Measurements from ENCODE around the gene LRRC8A.

Gene LRRC8A

DNA sequence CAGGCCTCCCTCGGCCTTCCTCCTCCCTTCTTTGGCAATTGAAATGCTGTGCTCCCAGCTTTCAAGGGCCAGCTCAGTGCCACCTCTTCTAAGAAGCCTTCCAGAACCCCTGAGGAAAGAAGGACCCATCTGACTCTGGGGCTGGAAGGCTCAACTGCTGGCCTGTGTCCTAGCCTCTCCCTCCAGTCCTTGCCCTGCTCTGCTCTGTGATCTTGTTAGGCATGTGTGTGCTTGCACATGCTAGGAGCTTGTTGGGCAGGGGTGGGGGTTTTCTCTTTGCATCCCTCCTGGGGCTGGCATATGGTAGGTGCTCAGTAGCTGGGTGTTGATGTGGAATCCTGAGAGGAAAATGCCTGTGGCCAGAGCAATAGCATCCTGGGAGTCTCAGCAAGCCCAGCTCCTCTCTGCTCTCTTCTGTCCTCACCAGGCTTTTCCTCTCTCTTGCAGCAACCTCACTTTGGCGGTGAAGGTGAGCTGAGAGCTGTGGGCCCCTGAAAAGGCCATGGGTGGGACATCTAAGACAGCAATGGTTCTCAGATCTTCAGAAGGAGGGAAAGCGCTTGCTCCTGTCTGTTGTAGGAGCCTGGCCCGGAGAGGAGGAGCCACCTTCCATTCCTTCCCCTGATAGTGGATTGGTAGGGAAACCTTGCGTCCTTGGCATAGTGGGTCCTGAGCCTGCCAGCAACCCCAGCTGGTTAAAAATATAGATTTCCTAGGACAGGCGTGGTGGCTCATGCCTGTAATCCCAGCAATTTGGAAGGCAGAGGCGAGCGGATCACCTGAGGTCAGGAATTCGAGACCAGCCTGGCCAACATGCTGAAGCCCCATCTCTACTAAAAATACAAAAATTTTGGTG, 55.6 kb downstream of the LRRC8A start:
- Histone ChIP-seq H3K4me1 (ENCODE audit: insufficient read depth, low read length, severe bottlenecking) (no peaks in the 10 kb centered on the region), H3K4me2 (ENCODE audit: low read length) (no peak overlapping the region), H3K4me3 (ENCODE audit: low read depth, low read length, poor library complexity, severe bottlenecking) (no peak overlapping the region), H3K9me3 (ENCODE audit: low read length) (no peaks in the 10 kb centered on the region), H4K20me1 (ENCODE audit: insufficient read depth, low read length) (no peaks in the 10 kb centered on the region), H3K9me2 (ENCODE audit: low read depth, low read length) (no peaks in the 10 kb centered on the region), H3K27me3 (ENCODE audit: insufficient read depth, low read length) (no peaks in the 10 kb centered on the region), H2AFZ (ENCODE audit: low read length) (no peak overlapping the region), H3K27ac (ENCODE audit: low read depth, low read length, poor library complexity, severe bottlenecking) (no peak overlapping the region), H3K79me2 (ENCODE audit: insufficient read depth, low read length) (no peaks in the 10 kb centered on the region), H3F3A (ENCODE audit: insufficient read depth, low read length) (no peaks in the 10 kb centered on the region), H3K9ac (ENCODE audit: low read length) (no peak overlapping the region), H3K36me3 (ENCODE audit: insufficient read depth, low read length) (no peaks in the 10 kb centered on the region)
- TF ChIP-seq, protein P1, sequence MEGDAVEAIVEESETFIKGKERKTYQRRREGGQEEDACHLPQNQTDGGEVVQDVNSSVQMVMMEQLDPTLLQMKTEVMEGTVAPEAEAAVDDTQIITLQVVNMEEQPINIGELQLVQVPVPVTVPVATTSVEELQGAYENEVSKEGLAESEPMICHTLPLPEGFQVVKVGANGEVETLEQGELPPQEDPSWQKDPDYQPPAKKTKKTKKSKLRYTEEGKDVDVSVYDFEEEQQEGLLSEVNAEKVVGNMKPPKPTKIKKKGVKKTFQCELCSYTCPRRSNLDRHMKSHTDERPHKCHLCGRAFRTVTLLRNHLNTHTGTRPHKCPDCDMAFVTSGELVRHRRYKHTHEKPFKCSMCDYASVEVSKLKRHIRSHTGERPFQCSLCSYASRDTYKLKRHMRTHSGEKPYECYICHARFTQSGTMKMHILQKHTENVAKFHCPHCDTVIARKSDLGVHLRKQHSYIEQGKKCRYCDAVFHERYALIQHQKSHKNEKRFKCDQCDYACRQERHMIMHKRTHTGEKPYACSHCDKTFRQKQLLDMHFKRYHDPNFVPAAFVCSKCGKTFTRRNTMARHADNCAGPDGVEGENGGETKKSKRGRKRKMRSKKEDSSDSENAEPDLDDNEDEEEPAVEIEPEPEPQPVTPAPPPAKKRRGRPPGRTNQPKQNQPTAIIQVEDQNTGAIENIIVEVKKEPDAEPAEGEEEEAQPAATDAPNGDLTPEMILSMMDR (IDR thresholded peaks at IDR 0.05; ENCODE audit: low read length) = no peak
- TF ChIP-seq EZH2 (IDR thresholded peaks at IDR 0.05; ENCODE audit: borderline replicate concordance, low read length) = no peak

DNA sequence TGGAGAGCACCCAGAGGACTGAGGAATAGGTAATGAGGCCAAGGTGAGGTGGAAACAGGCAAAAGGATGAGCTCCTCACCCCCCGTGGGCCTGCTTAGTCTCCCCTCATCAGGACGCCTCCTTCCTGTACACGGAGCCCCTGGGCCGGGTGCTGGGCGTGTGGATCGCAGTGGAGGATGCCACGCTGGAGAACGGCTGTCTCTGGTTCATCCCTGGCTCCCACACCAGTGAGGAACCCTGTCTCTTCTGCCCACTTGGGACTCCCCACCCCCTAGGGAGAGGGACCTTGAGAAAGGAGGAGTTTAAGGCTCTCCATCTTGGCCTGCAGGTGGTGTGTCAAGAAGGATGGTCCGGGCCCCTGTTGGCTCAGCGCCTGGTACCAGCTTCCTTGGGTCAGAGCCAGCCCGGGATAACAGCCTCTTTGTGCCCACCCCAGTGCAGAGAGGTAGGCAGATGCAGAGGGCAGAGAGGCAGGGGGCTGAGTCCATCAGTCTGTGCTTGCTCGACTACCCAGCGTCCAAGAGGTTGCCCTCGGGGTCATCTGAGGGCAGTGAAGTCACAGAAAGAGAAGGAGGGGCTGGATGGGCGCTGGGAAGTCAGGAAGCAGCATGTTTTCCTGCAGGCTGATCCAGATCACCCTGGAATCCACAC, 58.5 kb downstream of the LRRC8A start:
- Histone ChIP-seq H3K9ac (ENCODE audit: low read length) (no peak overlapping the region), H3K27me3 (ENCODE audit: insufficient read depth, low read length) (no peaks in the 10 kb centered on the region), H4K20me1 (ENCODE audit: insufficient read depth, low read length) (no peaks in the 10 kb centered on the region), H3K9me2 (ENCODE audit: low read depth, low read length) (no peaks in the 10 kb centered on the region), H3K4me2 (ENCODE audit: low read length) (no peak overlapping the region), H3K4me3 (ENCODE audit: low read depth, low read length, poor library complexity, severe bottlenecking) (no peak overlapping the region), H3K79me2 (ENCODE audit: insufficient read depth, low read length) (no peaks in the 10 kb centered on the region), H3K4me1 (ENCODE audit: insufficient read depth, low read length, severe bottlenecking) (no peaks in the 10 kb centered on the region), H3K27ac (ENCODE audit: low read depth, low read length, poor library complexity, severe bottlenecking) (no peak overlapping the region), H3F3A (ENCODE audit: insufficient read depth, low read length) (no peaks in the 10 kb centered on the region), H3K36me3 (ENCODE audit: insufficient read depth, low read length) (no peaks in the 10 kb centered on the region), H3K9me3 (ENCODE audit: low read length) (no peaks in the 10 kb centered on the region), H2AFZ (ENCODE audit: low read length) (no peak overlapping the region)
- no peak for TF ChIP-seq EZH2 (IDR thresholded peaks at IDR 0.05; ENCODE audit: borderline replicate concordance, low read length)
- TF ChIP-seq, protein P1 (IDR thresholded peaks at IDR 0.05; ENCODE audit: low read length) = no peak

DNA sequence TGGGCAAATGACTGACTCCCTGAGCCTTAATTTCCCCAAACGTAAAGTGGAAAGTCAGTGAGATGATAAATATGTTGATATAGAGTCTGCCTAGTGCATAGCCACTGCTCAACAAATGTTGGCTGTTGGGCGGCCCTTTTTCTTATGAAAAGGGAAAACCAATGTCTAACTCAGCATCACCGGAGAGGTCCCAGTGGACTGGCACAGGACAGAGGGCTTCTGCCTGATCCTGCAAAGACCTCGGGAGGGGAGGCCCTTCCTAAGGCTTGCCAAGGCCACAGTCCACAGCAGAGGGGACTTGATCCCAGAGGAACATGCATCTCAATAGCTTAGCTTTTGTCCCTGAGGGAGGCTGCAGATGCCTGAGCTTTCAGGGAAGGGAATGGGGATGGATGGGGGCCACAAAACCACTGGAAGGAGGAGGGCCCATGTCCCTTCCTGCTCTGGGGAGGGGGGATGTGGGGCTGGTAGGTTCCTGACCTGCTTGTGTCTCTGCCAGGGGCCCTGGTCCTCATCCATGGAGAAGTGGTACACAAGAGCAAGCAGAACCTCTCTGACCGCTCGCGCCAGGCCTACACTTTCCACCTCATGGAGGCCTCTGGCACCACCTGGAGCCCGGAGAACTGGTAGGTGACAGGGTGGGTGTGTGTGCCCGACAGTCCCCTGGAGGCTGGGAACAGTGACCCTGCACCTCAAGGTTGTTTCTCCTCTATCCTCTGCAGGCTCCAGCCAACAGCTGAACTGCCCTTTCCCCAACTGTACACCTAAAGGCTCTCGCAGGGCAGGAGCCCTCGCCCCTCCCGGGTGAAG, 59.2 kb downstream of the LRRC8A start:
- H3K9me3 ChIP-seq (ENCODE audit: low read length) = no peaks in the 10 kb centered on the region
- TF ChIP-seq, protein P1 (IDR thresholded peaks at IDR 0.05; ENCODE audit: low read length) = no peak
- TF ChIP-seq EZH2 (IDR thresholded peaks at IDR 0.05; ENCODE audit: borderline replicate concordance, low read length) = no peak
- no peak overlapping the region for H3K9ac ChIP-seq (ENCODE audit: low read length)
- H3K36me3 ChIP-seq (ENCODE audit: insufficient read depth, low read length) = no peaks in the 10 kb centered on the region
- no peak overlapping the region for H3K27ac ChIP-seq (ENCODE audit: low read depth, low read length, poor library complexity, severe bottlenecking)
- no peak overlapping the region for H3K4me2 ChIP-seq (ENCODE audit: low read length)
- H3K4me1 ChIP-seq (ENCODE audit: insufficient read depth, low read length, severe bottlenecking) = peaks cover under 1% of the 10 kb centered on the region
- H3K4me3 ChIP-seq (ENCODE audit: low read depth, low read length, poor library complexity, severe bottlenecking) = no peak overlapping the region
- H3F3A ChIP-seq (ENCODE audit: insufficient read depth, low read length) = no peaks in the 10 kb centered on the region
- H2AFZ ChIP-seq (ENCODE audit: low read length) = no peak overlapping the region
- H3K79me2 ChIP-seq (ENCODE audit: insufficient read depth, low read length) = no peaks in the 10 kb centered on the region
- H3K27me3 ChIP-seq (ENCODE audit: insufficient read depth, low read length) = no peaks in the 10 kb centered on the region
- no peaks in the 10 kb centered on the region for H3K9me2 ChIP-seq (ENCODE audit: low read depth, low read length)
- no peaks in the 10 kb centered on the region for H4K20me1 ChIP-seq (ENCODE audit: insufficient read depth, low read length)
